GM23338 (cell line): ENCODE results near the gene CRHR1. TPM values are rescaled to one million over a fixed set of nuclear protein-coding genes. Genes with fewer than 3 reads are reported as not detected.

Source experiments
- ATAC-seq: fragments of 200-7000 bp; cut with Tn5 transposase; 3 replicates; pipeline ENCODE4 v1.9.1; 2020
- DNase-seq: peaks from one replicate; pipeline ENCODE4 v3.0.0-alpha.2; 2015; ENCODE audit warnings: low spot score
- H2AFZ ChIP-seq: fragments of 200-600 bp; sonication (generic); 2 replicates; pipeline ENCODE4 v1.8.0; 2016; ENCODE audit warnings: antibody characterized with exemption, mild to moderate bottlenecking, moderate library complexity
- H3F3A ChIP-seq: fragments of 200-600 bp; sonication (generic); replicated peaks from 2 replicates; pipeline ENCODE4 v1.8.0; 2017; ENCODE audit warnings: antibody characterized with exemption, mixed run types, low read depth
- H3K27ac ChIP-seq: fragments of 200-600 bp; sonication (generic); 2 replicates; pipeline ENCODE4 v1.6.1; 2016; ENCODE audit warnings: low read depth
- H3K27me3 ChIP-seq: fragments of 200-600 bp; sonication (generic); 2 replicates; pipeline ENCODE4 v1.8.0; 2016; ENCODE audit warnings: mild to moderate bottlenecking, mixed run types, moderate library complexity; ENCODE audit not compliant: insufficient read depth
- H3K36me3 ChIP-seq: fragments of 200-600 bp; sonication (generic); 2 replicates; pipeline ENCODE4 v1.8.0; 2016; ENCODE audit warnings: mild to moderate bottlenecking; ENCODE audit not compliant: insufficient read depth
- H3K4me1 ChIP-seq: fragments of 200-600 bp; sonication (generic); 2 replicates; pipeline ENCODE4 v1.8.0; 2016; ENCODE audit warnings: mild to moderate bottlenecking, moderate library complexity; ENCODE audit not compliant: insufficient read depth
- H3K4me2 ChIP-seq: fragments of 200-600 bp; sonication (generic); 2 replicates; pipeline ENCODE4 v1.7.1; 2017; ENCODE audit warnings: mixed run types
- H3K4me3 ChIP-seq: fragments of 200-600 bp; sonication (generic); 2 replicates; pipeline ENCODE4 v1.6.1; 2016; ENCODE audit warnings: mixed run types
- H3K79me2 ChIP-seq: fragments of 200-600 bp; sonication (generic); replicated peaks from 2 replicates; pipeline ENCODE4 v1.8.0; 2017; ENCODE audit warnings: mild to moderate bottlenecking; ENCODE audit not compliant: insufficient read depth
- H3K9me2 ChIP-seq: fragments of 200-600 bp; sonication (generic); 2 replicates; pipeline ENCODE4 v1.8.0; 2017; ENCODE audit not compliant: insufficient read depth
- H4K20me1 ChIP-seq: fragments of 200-600 bp; sonication (generic); replicated peaks from 2 replicates; pipeline ENCODE4 v1.8.0; 2017; ENCODE audit warnings: mild to moderate bottlenecking; ENCODE audit not compliant: insufficient read depth
- H3K27ac Mint-ChIP-seq: 2 replicates; pipeline ENCODE4 v1.8.0; 2020; ENCODE audit warnings: inconsistent platforms, mild to moderate bottlenecking, moderate library complexity, mixed read lengths
- H3K27me3 Mint-ChIP-seq: 3 replicates; pipeline ENCODE4 v1.8.0; 2022; ENCODE audit warnings: low read depth, mild to moderate bottlenecking, moderate library complexity, mixed read lengths, inconsistent platforms; ENCODE audit not compliant: insufficient read depth, poor library complexity
- H3K36me3 Mint-ChIP-seq: 3 replicates; pipeline ENCODE4 v1.8.0; 2021; ENCODE audit warnings: low read depth, mild to moderate bottlenecking, inconsistent platforms, moderate library complexity, mixed read lengths
- H3K4me1 Mint-ChIP-seq: 3 replicates; pipeline ENCODE4 v1.8.0; 2020; ENCODE audit warnings: mild to moderate bottlenecking, inconsistent platforms, mixed read lengths
- H3K4me3 Mint-ChIP-seq: 3 replicates; pipeline ENCODE4 v1.8.0; 2021; ENCODE audit warnings: moderate library complexity, mild to moderate bottlenecking, inconsistent platforms, mixed read lengths
- H3K9me3 Mint-ChIP-seq: 3 replicates; pipeline ENCODE4 v1.8.0; 2020; ENCODE audit warnings: moderate library complexity, mild to moderate bottlenecking, inconsistent platforms, mixed read lengths
- ETS1 ChIP-seq: IDR thresholded peaks from 2 replicates; pipeline ENCODE4 v1.6.1; 2016; ENCODE audit warnings: antibody characterized with exemption
- EZH2 ChIP-seq: fragments of 200-600 bp; sonication (generic); IDR thresholded peaks from one replicate; pipeline ENCODE4 v1.8.0; 2017; ENCODE audit warnings: antibody characterized with exemption, mild to moderate bottlenecking, low read depth; ENCODE audit not compliant: unreplicated experiment
- EZH2phosphoT487 ChIP-seq: fragments of 200-600 bp; sonication (generic); IDR thresholded peaks from one replicate; pipeline ENCODE4 v1.8.1; 2018; ENCODE audit warnings: antibody characterized with exemption; ENCODE audit not compliant: unreplicated experiment
- JUNB ChIP-seq: IDR thresholded peaks from one replicate; pipeline ENCODE4 v1.6.1; 2016; ENCODE audit warnings: antibody characterized with exemption; ENCODE audit not compliant: unreplicated experiment
- NANOG ChIP-seq: IDR thresholded peaks from 2 replicates; pipeline ENCODE4 v1.6.1; 2016; ENCODE audit warnings: antibody characterized with exemption, borderline replicate concordance
- POLR2AphosphoS5 ChIP-seq: IDR thresholded peaks from 2 replicates; pipeline ENCODE4 v1.6.1; 2016; ENCODE audit warnings: antibody characterized with exemption, low read depth
- STAT1 ChIP-seq: IDR thresholded peaks from one replicate; pipeline ENCODE4 v1.6.1; 2016; ENCODE audit warnings: antibody characterized with exemption; ENCODE audit not compliant: unreplicated experiment
- ZNF462 ChIP-seq: fragments of 250-450 bp; sonication (Bioruptor Pico); IDR thresholded peaks from 2 replicates; pipeline ENCODE4 v1.5.0; 2020; ENCODE audit warnings: mild to moderate bottlenecking, moderate library complexity
- polyA plus RNA-seq: library from polyadenylated mRNA; unstranded; fragments of >200 nt; fragmentation: Nextera tagmentation; extraction: Ambion mirVana; gene quantifications from 2 replicates; pipeline ENCODE4 v1.2.1, GENCODE V29; 2016
- total RNA-seq: library from RNA; depleted of rRNA; stranded (reverse); fragments of >200 nt; shearing (Covaris generic); gene quantifications from 2 replicates; pipeline ENCODE4 v1.2.3, GENCODE V29; 2014
- TF ChIP-seq, protein P1 (sequence below): IDR thresholded peaks from one replicate; pipeline ENCODE4 v1.6.1; 2018; ENCODE audit warnings: antibody characterized with exemption; ENCODE audit not compliant: unreplicated experiment

Gene CRHR1
- total and polyA plus RNA-seq, 2 experiments from 2014 or later, result 0.19 to 0.76 TPM

GRCh38 chr17:45750779-45751440 lies 33.2 kb upstream of the CRHR1 start (continued):
- TF ChIP-seq ZNF462 (CRISPR knock-in tag) (no peak), ETS1 (no peak), POLR2AphosphoS5 (no peak), STAT1 (no peak), NANOG (no peak)

DNA sequence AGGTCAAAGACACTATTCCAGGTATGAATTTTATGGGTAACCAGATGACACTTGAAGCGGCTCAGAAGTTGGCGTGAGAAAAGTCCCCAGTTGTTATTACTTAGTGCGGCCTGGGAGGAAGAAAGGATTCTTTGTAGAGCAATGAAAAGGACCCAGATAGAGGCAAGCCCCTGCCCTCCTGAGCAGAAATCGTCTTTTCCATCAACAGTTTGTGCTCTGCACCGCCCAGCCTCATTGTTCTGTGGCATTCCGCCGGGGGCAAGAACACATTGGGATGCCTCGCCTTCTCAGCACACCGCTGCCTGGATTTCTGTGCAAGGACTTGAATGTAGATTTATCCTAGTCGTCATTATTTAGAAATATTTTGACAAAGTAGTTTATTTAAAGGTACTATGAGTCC lies 32.7 kb upstream of the CRHR1 start:
- H2AFZ ChIP-seq, result no peak overlapping the region
- no peaks in the 10 kb centered on the region; the same call in 2 of the 3 replicates for H3K4me1 Mint-ChIP-seq
- H3K27ac ChIP-seq, result no peak overlapping the region
- H3F3A ChIP-seq, result no peaks in the 10 kb centered on the region
- H3K4me1 ChIP-seq, result no peaks in the 10 kb centered on the region; the same call in 1 of the 2 replicates
- H3K27me3 ChIP-seq, result peaks cover 32% of the 10 kb centered on the region
- no peak overlapping the region for H3K4me2 ChIP-seq
- no peaks in the 10 kb centered on the region for H3K36me3 Mint-ChIP-seq
- no peak overlapping the region for H3K4me3 Mint-ChIP-seq
- H3K9me3 Mint-ChIP-seq, result no peaks in the 10 kb centered on the region
- no peak overlapping the region for H3K4me3 ChIP-seq
- no peaks in the 10 kb centered on the region for H4K20me1 ChIP-seq
- no peaks in the 10 kb centered on the region for H3K79me2 ChIP-seq
- ATAC-seq (no peak), DNase-seq (no peak)
- no peak overlapping the region for H3K27ac Mint-ChIP-seq
- no peaks in the 10 kb centered on the region for H3K36me3 ChIP-seq
- peaks cover 34% of the 10 kb centered on the region for H3K27me3 Mint-ChIP-seq
- H3K9me2 ChIP-seq, result no peaks in the 10 kb centered on the region
- TF ChIP-seq JUNB (no peak), EZH2 (no peak), POLR2AphosphoS5 (no peak), EZH2phosphoT487 (no peak), ETS1 (no peak)
- TF ChIP-seq, protein P1, sequence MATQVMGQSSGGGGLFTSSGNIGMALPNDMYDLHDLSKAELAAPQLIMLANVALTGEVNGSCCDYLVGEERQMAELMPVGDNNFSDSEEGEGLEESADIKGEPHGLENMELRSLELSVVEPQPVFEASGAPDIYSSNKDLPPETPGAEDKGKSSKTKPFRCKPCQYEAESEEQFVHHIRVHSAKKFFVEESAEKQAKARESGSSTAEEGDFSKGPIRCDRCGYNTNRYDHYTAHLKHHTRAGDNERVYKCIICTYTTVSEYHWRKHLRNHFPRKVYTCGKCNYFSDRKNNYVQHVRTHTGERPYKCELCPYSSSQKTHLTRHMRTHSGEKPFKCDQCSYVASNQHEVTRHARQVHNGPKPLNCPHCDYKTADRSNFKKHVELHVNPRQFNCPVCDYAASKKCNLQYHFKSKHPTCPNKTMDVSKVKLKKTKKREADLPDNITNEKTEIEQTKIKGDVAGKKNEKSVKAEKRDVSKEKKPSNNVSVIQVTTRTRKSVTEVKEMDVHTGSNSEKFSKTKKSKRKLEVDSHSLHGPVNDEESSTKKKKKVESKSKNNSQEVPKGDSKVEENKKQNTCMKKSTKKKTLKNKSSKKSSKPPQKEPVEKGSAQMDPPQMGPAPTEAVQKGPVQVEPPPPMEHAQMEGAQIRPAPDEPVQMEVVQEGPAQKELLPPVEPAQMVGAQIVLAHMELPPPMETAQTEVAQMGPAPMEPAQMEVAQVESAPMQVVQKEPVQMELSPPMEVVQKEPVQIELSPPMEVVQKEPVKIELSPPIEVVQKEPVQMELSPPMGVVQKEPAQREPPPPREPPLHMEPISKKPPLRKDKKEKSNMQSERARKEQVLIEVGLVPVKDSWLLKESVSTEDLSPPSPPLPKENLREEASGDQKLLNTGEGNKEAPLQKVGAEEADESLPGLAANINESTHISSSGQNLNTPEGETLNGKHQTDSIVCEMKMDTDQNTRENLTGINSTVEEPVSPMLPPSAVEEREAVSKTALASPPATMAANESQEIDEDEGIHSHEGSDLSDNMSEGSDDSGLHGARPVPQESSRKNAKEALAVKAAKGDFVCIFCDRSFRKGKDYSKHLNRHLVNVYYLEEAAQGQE, result no peak
